ENCODE data around the gene ADCY9.
"Not testable (repeated sequence)": the region's sequence is repeated elsewhere in the genome, so short reads cannot be mapped to it uniquely, and the experiment has no call there.

ADCY9 gene

GRCh38 chr16:4064950-4065352 is 51.3 kb downstream of the ADCY9 start:
- DNase-seq, result no peak

GRCh38 chr16:4062212-4062802 is 53.9 kb downstream of the ADCY9 start:
- DNase-seq, result no peak

- no peak for DNase-seq
Observed at GRCh38 chr16:4060823-4061222, 55.4 kb downstream of the ADCY9 start.

- no peak for DNase-seq
Observed at GRCh38 chr16:4060009-4060408, 56.2 kb downstream of the ADCY9 start.

GRCh38 chr16:4058386-4058785 is 57.9 kb downstream of the ADCY9 start:
- no peak for DNase-seq

- DNase-seq, result no peak
Observed at GRCh38 chr16:4057439-4057877, 58.8 kb downstream of the ADCY9 start.

- DNase-seq, result no peak
Observed at GRCh38 chr16:4056161-4057105, 59.8 kb downstream of the ADCY9 start.

GRCh38 chr16:4055748-4056147 is 60.5 kb downstream of the ADCY9 start:
- no peak for DNase-seq

GRCh38 chr16:4053301-4053845 is 62.9 kb downstream of the ADCY9 start:
- DNase-seq, result peak; percentile 17

- DNase-seq, result no peak
Observed at GRCh38 chr16:4052801-4053293, 63.4 kb downstream of the ADCY9 start.

- no peak for DNase-seq
Observed at GRCh38 chr16:4052096-4052495, 64.1 kb downstream of the ADCY9 start.

GRCh38 chr16:4051591-4051990 is 64.7 kb downstream of the ADCY9 start:
- no peak for DNase-seq

GRCh38 chr16:4049031-4049430 is 67.2 kb downstream of the ADCY9 start:
- DNase-seq, result no peak

GRCh38 chr16:4048481-4048880 is 67.8 kb downstream of the ADCY9 start:
- DNase-seq, result no peak

- no peak for DNase-seq
Observed at GRCh38 chr16:4046221-4046620, 70.0 kb downstream of the ADCY9 start.

- DNase-seq, result not testable (repeated sequence)
Observed at GRCh38 chr16:4045561-4045960, 70.7 kb downstream of the ADCY9 start.

GRCh38 chr16:4042581-4042980 is 73.7 kb downstream of the ADCY9 start:
- DNase-seq, result no peak

GRCh38 chr16:4038448-4038847 is 77.8 kb downstream of the ADCY9 start:
- no peak for DNase-seq

GRCh38 chr16:4036952-4037351 is 79.3 kb downstream of the ADCY9 start:
- DNase-seq, result not testable (repeated sequence)

GRCh38 chr16:4034963-4035362 is 81.3 kb downstream of the ADCY9 start:
- DNase-seq, result no peak

GRCh38 chr16:4033951-4034350 is 82.3 kb downstream of the ADCY9 start:
- DNase-seq, result no peak

GRCh38 chr16:4032768-4033167 is 83.5 kb downstream of the ADCY9 start:
- no peak for DNase-seq

GRCh38 chr16:4028144-4028543 is 88.1 kb downstream of the ADCY9 start:
- no peak for DNase-seq

GRCh38 chr16:4026854-4027253 is 89.4 kb downstream of the ADCY9 start:
- no peak for DNase-seq
